Upper lobe of right lung (tissue), 1 donor: ENCODE data around the gene DEPDC1B. TPM values are rescaled to one million over a fixed set of nuclear protein-coding genes. Genes with fewer than 3 reads are reported as not detected.

Experiments used
- ATAC-seq: fragments of 200-7000 bp; cut with Tn5 transposase; one replicate; pipeline ENCODE4 v1.9.1; 2020; ENCODE audit warnings: mild to moderate bottlenecking, moderate library complexity
- DNase-seq: peaks from one replicate; pipeline ENCODE4 v3.0.0-alpha.2; 2020
- H3K27ac ChIP-seq: fragments of 200-600 bp; one replicate; pipeline ENCODE4 v1.8.0; 2022
- H3K27me3 ChIP-seq: fragments of 200-600 bp; one replicate; pipeline ENCODE4 v1.8.0; 2022; ENCODE audit warnings: mild to moderate bottlenecking
- H3K36me3 ChIP-seq: fragments of 200-600 bp; one replicate; pipeline ENCODE4 v1.8.0; 2022
- H3K4me1 ChIP-seq: fragments of 200-600 bp; one replicate; pipeline ENCODE4 v1.8.0; 2022
- H3K4me3 ChIP-seq: fragments of 200-600 bp; one replicate; pipeline ENCODE4 v1.8.0; 2022; ENCODE audit warnings: mild to moderate bottlenecking
- H3K9me3 ChIP-seq: fragments of 200-600 bp; one replicate; pipeline ENCODE4 v1.8.0; 2022
- CTCF ChIP-seq: fragments of 200-600 bp; IDR thresholded peaks from one replicate; pipeline ENCODE4 v1.8.0; 2022; ENCODE audit warnings: antibody characterized with exemption
- intact Hi-C: fragments of 100-400 bp; cut with DNase I; formaldehyde crosslinking; loops from one replicate; pipeline ENCODE4 v1.11.0; 2022
- total RNA-seq: library from RNA; stranded (reverse); fragmentation: NEBNext Ultra II Directional; extraction: Animal tissue kit (Norgen Biotek cat#: 25700); gene quantifications from one replicate; pipeline ENCODE4 v1.2.1, GENCODE V29; 2021
- donor health status: DM: no; HTN: yes; CAD: no; lungs with severe emphysema.

Gene DEPDC1B
- total RNA-seq, 1 donor from 2014 or later: 0.20 TPM

- intact Hi-C loops: no loop called here
- no peaks in the 10 kb centered on the region for H3K27me3 ChIP-seq
- H3K4me1 ChIP-seq: no peaks in the 10 kb centered on the region
- H3K9me3 ChIP-seq: no peaks in the 10 kb centered on the region
- TF ChIP-seq CTCF: no peak
- H3K27ac ChIP-seq: no peak overlapping the region
- no peak overlapping the region for H3K4me3 ChIP-seq
- DNase-seq (no peak), ATAC-seq (no peak)
- no peaks in the 10 kb centered on the region for H3K36me3 ChIP-seq
Observed at GRCh38 chr5:60690326-60690725, 9.6 kb downstream of the DEPDC1B start.

DNA sequence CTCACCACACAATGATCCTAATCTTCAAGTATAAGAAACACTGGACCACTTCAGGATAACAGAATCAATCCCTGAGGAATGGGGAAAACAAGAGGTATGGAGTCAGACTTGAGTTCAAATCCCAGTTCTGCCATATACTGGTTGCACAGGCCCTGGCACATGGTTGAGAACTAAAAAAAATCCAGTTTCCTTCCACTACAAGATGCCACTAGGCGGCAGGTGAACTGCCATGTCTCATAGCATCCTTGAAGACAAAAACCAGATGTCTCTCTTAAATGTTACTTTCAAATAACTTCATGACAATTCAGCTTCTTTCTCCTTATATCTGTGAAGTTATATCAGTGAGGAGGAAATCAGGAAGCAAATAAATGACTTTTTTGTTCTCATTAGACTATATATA is 11.0 kb downstream of the DEPDC1B start:
- intact Hi-C loops: no loop called here
- ATAC-seq (no peak), DNase-seq (no peak)
- Histone ChIP-seq H3K27ac (no peak overlapping the region), H3K4me3 (no peak overlapping the region), H3K9me3 (no peaks in the 10 kb centered on the region), H3K27me3 (no peaks in the 10 kb centered on the region), H3K36me3 (no peaks in the 10 kb centered on the region), H3K4me1 (no peaks in the 10 kb centered on the region)
- TF ChIP-seq CTCF: no peak

DNA sequence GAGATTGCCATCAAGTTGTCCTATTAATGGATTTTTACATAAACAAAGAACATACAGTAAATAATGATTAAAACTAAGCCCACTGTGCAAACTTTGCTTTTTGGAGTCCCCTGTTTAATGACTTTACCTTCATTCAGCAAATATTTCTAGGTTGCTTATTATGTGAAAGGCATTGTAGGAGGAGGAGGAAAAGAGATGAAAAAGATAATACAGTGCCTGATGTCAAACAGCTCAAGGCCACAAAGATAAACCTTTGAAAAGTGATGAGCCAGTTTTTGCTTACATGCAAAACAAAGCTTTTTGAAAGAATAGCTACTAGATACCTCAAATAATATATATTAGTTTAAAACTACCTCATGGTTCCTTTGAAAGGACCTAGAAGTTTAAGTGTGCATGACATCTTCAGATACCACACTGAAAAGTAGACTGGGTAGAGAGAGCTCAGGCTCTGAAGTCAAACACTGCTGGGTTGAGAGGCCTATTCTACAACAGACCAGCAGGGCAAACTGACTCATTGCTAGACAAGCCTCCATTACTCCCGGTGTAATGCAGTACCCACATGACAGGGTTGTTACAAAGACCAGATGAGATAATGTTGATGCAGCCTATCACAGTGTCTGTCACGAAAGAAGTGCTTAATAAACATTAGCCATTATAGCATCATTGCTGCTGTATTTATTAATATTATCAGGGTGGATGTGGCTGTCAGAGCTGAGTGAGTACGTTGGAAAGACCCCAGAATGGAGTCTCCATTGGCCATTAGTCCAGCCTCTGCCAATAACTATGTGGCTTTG is 11.8 kb downstream of the DEPDC1B start:
- H3K36me3 ChIP-seq: no peaks in the 10 kb centered on the region
- H3K27ac ChIP-seq: no peak overlapping the region
- no peak for TF ChIP-seq CTCF
- no peaks in the 10 kb centered on the region for H3K4me1 ChIP-seq
- no peak overlapping the region for H3K4me3 ChIP-seq
- ATAC-seq (peak; percentile 70), DNase-seq (no peak)
- no peaks in the 10 kb centered on the region for H3K27me3 ChIP-seq
- H3K9me3 ChIP-seq: no peaks in the 10 kb centered on the region
- intact Hi-C loops: no loop called here

DNA sequence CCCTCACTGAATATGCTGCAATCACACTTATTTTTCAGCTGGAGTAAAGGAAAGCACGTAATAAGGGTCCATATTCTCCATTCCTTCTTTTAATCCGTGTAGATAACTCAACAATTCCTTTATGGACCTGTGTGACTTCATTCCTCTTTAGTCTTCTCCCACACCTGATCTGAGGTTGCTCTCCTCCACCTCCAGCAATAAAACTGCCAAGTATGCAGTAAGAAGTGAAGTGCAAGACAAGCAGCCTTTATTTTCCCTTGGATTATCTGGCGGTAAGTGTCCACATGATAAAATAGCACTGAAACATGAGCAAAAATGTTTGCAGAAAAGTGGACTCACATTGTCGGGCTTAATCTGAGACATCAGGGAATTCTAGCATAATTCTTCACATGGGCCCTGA is 13.8 kb downstream of the DEPDC1B start:
- no peaks in the 10 kb centered on the region for H3K9me3 ChIP-seq

GRCh38 chr5:60685700-60686099 is 14.3 kb downstream of the DEPDC1B start:
- intact Hi-C loops: no loop called here
- Histone ChIP-seq H3K36me3 (no peaks in the 10 kb centered on the region), H3K9me3 (no peaks in the 10 kb centered on the region), H3K27ac (no peak overlapping the region), H3K27me3 (no peaks in the 10 kb centered on the region), H3K4me3 (no peak overlapping the region), H3K4me1 (no peaks in the 10 kb centered on the region)
- DNase-seq: no peak
- TF ChIP-seq CTCF: no peak
- peak; percentile 73 for ATAC-seq

More for the DNA sequence above, 13.8 kb downstream of the DEPDC1B start:
- Histone ChIP-seq H3K4me3 (no peak overlapping the region), H3K4me1 (no peaks in the 10 kb centered on the region), H3K27me3 (no peaks in the 10 kb centered on the region), H3K27ac (no peak overlapping the region), H3K36me3 (no peaks in the 10 kb centered on the region)
- DNase-seq (no peak), ATAC-seq (no peak)
- no peak for TF ChIP-seq CTCF
- intact Hi-C loops: no loop called here
